ENCODE measurements around the gene SHTN1. TPM values are rescaled to one million over a fixed set of nuclear protein-coding genes. Genes with fewer than 3 reads are reported as not detected.

SHTN1 gene
- total and polyA plus RNA-seq, 2 experiments from 2014 or later: 0.86 to 3.5 TPM

GRCh38 chr10:116968331-116968730, 36.7 kb downstream of the SHTN1 start:
- no peaks in the 10 kb centered on the region for H3K27me3 ChIP-seq (replicated peaks; ENCODE audit: insufficient read depth)
- in situ Hi-C loops (cut with MboI): no loop called here
- no peaks in the 10 kb centered on the region for H3K9me2 ChIP-seq (ENCODE audit: insufficient read depth)
- H2AFZ ChIP-seq: no peak overlapping the region
- H3K4me2 ChIP-seq (ENCODE audit: unreplicated experiment): no peak overlapping the region
- no peak for TF ChIP-seq EZH2 (IDR thresholded peaks at IDR 0.05; ENCODE audit: insufficient read depth, poor library complexity, severe bottlenecking)
- TF ChIP-seq EZH2phosphoT487 (IDR thresholded peaks at IDR 0.05; ENCODE audit: insufficient read depth, low read depth): no peak
- H3K4me1 ChIP-seq (ENCODE audit: insufficient read depth): no peaks in the 10 kb centered on the region
- H3F3A ChIP-seq (ENCODE audit: insufficient read depth): 0 out of 2 replicates have a peak, but pooled peaks cover under 1% of the 10 kb centered on the region
- no peaks in the 10 kb centered on the region for H3K79me2 ChIP-seq (ENCODE audit: insufficient read depth)
- no peak for DNase-seq
- no peaks in the 10 kb centered on the region for H4K20me1 ChIP-seq (ENCODE audit: insufficient read depth)
- WGBS, 2 experiments (ENCODE audit: low coverage in 1 of 2, low lambda C conversion rate in 2 of 2, missing lambda C conversion rate in 2 of 2): 93 to 96% methylated on average over 3 of the region's 3 CpGs
- H3K4me3 ChIP-seq: no peak overlapping the region
- H3K27ac ChIP-seq: no peak overlapping the region
- peaks cover 3% of the 10 kb centered on the region; the same call in 1 of the 2 replicates for H3K36me3 ChIP-seq (ENCODE audit: low read depth)
- H3K9me3 ChIP-seq (ENCODE audit: low read depth): no peaks in the 10 kb centered on the region
- H3K9ac ChIP-seq: no peak overlapping the region

GRCh38 chr10:116961406-116962251, 43.4 kb downstream of the SHTN1 start:
- Histone ChIP-seq H3K4me3 (no peak overlapping the region), H3F3A (ENCODE audit: insufficient read depth) (peaks cover 15% of the 10 kb centered on the region), H3K27me3 (replicated peaks; ENCODE audit: insufficient read depth) (no peaks in the 10 kb centered on the region), H3K36me3 (ENCODE audit: low read depth) (no peaks in the 10 kb centered on the region), H3K9me2 (ENCODE audit: insufficient read depth) (no peaks in the 10 kb centered on the region), H3K4me1 (ENCODE audit: insufficient read depth) (peaks cover 12% of the 10 kb centered on the region), H3K79me2 (ENCODE audit: insufficient read depth) (no peaks in the 10 kb centered on the region), H3K4me2 (ENCODE audit: unreplicated experiment) (no peak overlapping the region), H3K9me3 (ENCODE audit: low read depth) (no peaks in the 10 kb centered on the region), H3K27ac (no peak overlapping the region), H3K9ac (no peak overlapping the region), H2AFZ (no peak overlapping the region), H4K20me1 (ENCODE audit: insufficient read depth) (no peaks in the 10 kb centered on the region)
- in situ Hi-C loops (cut with MboI): no loop called here
- 70 to 72% methylated on average over 9 of the region's 9 CpGs for WGBS, 2 experiments (ENCODE audit: low coverage in 1 of 2, low lambda C conversion rate in 2 of 2, missing lambda C conversion rate in 2 of 2)
- TF ChIP-seq EZH2phosphoT487 (IDR thresholded peaks at IDR 0.05; ENCODE audit: insufficient read depth, low read depth) (no peak), EZH2 (IDR thresholded peaks at IDR 0.05; ENCODE audit: insufficient read depth, poor library complexity, severe bottlenecking) (no peak)
- no peak for DNase-seq

- peak; percentile 89 for DNase-seq
- in situ Hi-C loops (cut with MboI): no loop called here
Observed at GRCh38 chr10:116960066-116960776, 44.8 kb downstream of the SHTN1 start.

DNA sequence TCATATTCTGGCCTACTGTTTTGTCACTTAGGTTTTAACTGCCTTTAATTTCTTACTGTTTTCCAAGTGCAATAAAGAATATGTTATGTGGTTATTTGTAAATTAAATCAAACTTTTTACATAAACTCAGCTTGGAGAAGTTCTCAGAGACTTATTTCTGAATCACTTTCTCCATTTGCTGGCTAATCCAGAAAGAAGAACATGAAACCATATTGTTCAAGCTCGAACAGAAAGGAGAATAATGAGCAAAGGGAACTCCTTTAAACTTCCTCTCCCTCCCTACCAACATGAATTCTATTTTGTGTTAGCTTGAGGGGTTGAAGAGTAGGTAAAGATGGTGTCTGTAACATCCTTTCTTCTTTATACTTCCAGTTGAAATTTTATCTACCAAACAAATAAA, 52.3 kb downstream of the SHTN1 start:
- in situ Hi-C loops (cut with MboI): no loop called here
- TF ChIP-seq EZH2 (IDR thresholded peaks at IDR 0.05; ENCODE audit: insufficient read depth, poor library complexity, severe bottlenecking) (no peak), EZH2phosphoT487 (IDR thresholded peaks at IDR 0.05; ENCODE audit: insufficient read depth, low read depth) (no peak)
- peaks cover 6% of the 10 kb centered on the region; the same call in 1 of the 2 replicates for H3F3A ChIP-seq (ENCODE audit: insufficient read depth)

More at GRCh38 chr10:116960066-116960776, 44.8 kb downstream of the SHTN1 start:
- no peaks in the 10 kb centered on the region for H3K36me3 ChIP-seq (ENCODE audit: low read depth)
- H3K4me3 ChIP-seq: no peak overlapping the region
- H3K4me2 ChIP-seq (ENCODE audit: unreplicated experiment): peak overlapping the region; percentile 72
- H2AFZ ChIP-seq: peak overlapping the region; percentile 55
- H4K20me1 ChIP-seq (ENCODE audit: insufficient read depth): no peaks in the 10 kb centered on the region
- WGBS, 2 experiments (ENCODE audit: low coverage in 1 of 2, low lambda C conversion rate in 2 of 2, missing lambda C conversion rate in 2 of 2): 23 to 28% methylated on average over 5 of the region's 5 CpGs
- H3K9ac ChIP-seq: peak overlapping the region; percentile 30; the same call in 1 of the 2 replicates
- H3K27ac ChIP-seq: peak overlapping the region; percentile 74
- H3K9me2 ChIP-seq (ENCODE audit: insufficient read depth): no peaks in the 10 kb centered on the region
- H3F3A ChIP-seq (ENCODE audit: insufficient read depth): peaks cover 15% of the 10 kb centered on the region
- H3K79me2 ChIP-seq (ENCODE audit: insufficient read depth): no peaks in the 10 kb centered on the region
- TF ChIP-seq EZH2phosphoT487 (IDR thresholded peaks at IDR 0.05; ENCODE audit: insufficient read depth, low read depth): no peak
- TF ChIP-seq EZH2 (IDR thresholded peaks at IDR 0.05; ENCODE audit: insufficient read depth, poor library complexity, severe bottlenecking): no peak
- H3K9me3 ChIP-seq (ENCODE audit: low read depth): no peaks in the 10 kb centered on the region
- H3K4me1 ChIP-seq (ENCODE audit: insufficient read depth): peaks cover 12% of the 10 kb centered on the region
- no peaks in the 10 kb centered on the region for H3K27me3 ChIP-seq (replicated peaks; ENCODE audit: insufficient read depth)

More for the DNA sequence above, 52.3 kb downstream of the SHTN1 start:
- 94% methylated on average over 1 of the region's 1 CpG for WGBS, 2 experiments (ENCODE audit: low coverage in 1 of 2, low lambda C conversion rate in 2 of 2, missing lambda C conversion rate in 2 of 2)
- Histone ChIP-seq H3K27me3 (replicated peaks; ENCODE audit: insufficient read depth) (no peaks in the 10 kb centered on the region), H3K4me3 (no peak overlapping the region), H3K4me1 (ENCODE audit: insufficient read depth) (peaks cover 8% of the 10 kb centered on the region), H3K9ac (no peak overlapping the region), H3K79me2 (ENCODE audit: insufficient read depth) (no peaks in the 10 kb centered on the region), H3K36me3 (ENCODE audit: low read depth) (no peaks in the 10 kb centered on the region), H3K4me2 (ENCODE audit: unreplicated experiment) (no peak overlapping the region), H2AFZ (no peak overlapping the region), H3K27ac (no peak overlapping the region), H4K20me1 (ENCODE audit: insufficient read depth) (no peaks in the 10 kb centered on the region), H3K9me3 (ENCODE audit: low read depth) (no peaks in the 10 kb centered on the region), H3K9me2 (ENCODE audit: insufficient read depth) (no peaks in the 10 kb centered on the region)
- no peak for DNase-seq

Data from GM23248 (cell line).